Retinal pigment epithelial cell (primary cell): ENCODE data around the gene NEAT1.

Experiments
- DNase-seq: peaks from one replicate; pipeline ENCODE4 v3.0.0-alpha.2; 2010; ENCODE audit warnings: low read depth
- H3K4me3 ChIP-seq: 2 replicates; pipeline ENCODE4 v1.5.1; 2011; ENCODE audit warnings: mild to moderate bottlenecking, low read length, control low read depth, moderate library complexity
- TF ChIP-seq, protein P1 (sequence below): conservative IDR thresholded peaks from 2 replicates; pipeline ENCODE4 v1.5.1; 2011; ENCODE audit warnings: low read depth, low read length, control low read depth, inconsistent platforms

NEAT1 gene

DNA sequence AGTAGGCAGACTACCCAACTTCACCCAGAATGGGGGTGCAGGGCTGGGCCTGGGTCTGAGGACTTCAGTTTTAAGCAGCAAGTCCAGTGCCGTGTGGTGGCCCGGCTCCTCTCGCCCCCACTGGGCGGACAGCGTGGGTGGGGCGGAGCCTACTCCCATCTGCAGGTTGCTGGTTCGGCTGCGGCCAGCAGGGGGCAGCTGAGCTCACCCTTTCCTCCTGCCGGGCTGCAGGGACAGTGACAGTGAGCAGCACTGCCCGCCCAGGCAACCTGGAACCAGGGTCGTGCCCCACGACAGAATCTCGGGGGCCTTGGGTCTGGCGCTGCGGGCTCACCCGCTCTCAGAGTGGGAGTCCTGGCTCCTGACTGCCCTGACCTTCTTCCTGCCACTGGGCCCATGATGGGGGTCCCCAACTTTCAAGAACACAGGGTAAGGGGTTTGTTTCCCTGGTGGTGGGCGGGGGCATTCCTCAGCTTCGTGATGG, 6.2 kb upstream of the NEAT1 start:
- no peak for DNase-seq
- H3K4me3 ChIP-seq: peak overlapping the region; percentile 40
- TF ChIP-seq, protein P1, sequence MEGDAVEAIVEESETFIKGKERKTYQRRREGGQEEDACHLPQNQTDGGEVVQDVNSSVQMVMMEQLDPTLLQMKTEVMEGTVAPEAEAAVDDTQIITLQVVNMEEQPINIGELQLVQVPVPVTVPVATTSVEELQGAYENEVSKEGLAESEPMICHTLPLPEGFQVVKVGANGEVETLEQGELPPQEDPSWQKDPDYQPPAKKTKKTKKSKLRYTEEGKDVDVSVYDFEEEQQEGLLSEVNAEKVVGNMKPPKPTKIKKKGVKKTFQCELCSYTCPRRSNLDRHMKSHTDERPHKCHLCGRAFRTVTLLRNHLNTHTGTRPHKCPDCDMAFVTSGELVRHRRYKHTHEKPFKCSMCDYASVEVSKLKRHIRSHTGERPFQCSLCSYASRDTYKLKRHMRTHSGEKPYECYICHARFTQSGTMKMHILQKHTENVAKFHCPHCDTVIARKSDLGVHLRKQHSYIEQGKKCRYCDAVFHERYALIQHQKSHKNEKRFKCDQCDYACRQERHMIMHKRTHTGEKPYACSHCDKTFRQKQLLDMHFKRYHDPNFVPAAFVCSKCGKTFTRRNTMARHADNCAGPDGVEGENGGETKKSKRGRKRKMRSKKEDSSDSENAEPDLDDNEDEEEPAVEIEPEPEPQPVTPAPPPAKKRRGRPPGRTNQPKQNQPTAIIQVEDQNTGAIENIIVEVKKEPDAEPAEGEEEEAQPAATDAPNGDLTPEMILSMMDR: peak; percentile 95

DNA sequence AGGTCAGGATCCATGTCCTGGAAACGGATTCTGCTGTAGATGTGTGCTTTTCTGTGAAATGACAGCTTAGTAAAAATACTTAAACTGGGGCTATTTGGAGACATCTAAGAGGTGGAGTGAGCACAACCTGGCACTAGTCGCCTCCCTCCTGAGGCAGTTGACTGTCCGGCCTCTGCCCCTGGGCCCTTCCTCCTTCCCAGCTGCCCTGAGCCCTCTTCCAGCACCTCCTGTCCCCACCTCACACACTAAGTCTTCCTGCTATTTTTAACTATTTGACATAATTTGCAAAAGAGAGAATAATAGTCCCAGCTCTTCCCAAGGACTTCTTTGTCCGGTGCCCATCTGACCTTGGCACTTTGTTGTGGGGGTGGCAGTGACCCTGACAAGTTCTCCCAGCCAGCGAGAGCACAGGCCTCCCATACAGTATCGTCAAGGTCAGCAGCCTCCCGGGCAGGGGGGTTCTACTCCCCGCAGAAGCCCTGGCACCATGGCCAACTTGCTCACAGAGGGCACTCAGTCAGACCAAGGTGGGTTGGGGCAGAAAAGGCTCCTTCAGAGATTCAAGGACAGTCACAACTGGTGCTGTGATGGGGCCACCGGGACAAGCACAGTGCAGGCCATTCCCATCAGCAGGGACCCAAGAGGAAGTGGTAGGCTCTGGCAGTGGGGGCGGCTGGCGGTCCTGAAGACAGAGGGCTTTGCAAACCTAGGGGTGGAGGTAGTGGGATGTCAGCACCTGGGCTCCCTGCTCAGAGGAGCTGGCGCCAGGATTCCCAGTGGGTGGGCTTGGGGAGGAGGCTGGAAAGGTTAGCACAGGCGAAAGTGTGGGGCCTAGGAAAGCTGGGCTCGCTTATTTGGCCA, 5.5 kb upstream of the NEAT1 start:
- H3K4me3 ChIP-seq: peak overlapping the region; percentile 40
- TF ChIP-seq, protein P1: no peak

DNA sequence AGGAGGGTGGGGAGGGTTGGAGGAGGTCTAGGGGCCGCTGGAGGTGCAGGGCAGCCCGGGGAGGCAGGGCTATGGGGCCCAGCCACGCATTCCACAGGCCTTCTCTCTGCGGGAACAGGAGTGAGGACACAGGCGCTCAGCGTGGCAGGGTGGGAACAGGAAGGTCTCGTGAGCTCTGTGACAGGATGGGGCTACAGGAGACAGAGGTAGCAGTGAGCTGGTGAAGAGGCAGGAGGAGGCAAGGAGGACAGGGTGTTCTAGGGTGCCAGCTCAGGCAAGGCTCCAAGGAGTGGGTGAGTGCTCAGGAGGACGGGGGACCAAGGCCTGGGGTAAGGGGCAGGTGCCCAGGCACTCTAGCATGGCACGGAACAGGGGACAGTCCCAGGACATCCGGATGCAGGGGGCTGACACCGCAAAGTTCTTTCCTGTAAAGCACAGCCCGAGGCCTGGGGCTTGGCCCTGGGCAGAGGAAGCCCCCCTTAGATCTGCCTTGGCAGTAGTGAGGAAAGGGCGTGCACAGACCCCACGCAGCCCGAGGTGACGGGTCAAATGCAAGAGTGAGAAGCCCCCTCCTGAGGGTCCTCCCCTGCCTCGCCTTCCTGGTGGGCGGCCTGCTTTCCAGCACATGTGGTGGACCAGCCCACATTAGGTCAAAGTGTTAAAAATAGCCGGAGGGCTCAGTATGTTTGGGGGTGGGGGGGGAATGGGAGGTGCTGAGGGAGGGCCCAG, 4.7 kb upstream of the NEAT1 start:
- peak overlapping the region; percentile 6 for H3K4me3 ChIP-seq
- TF ChIP-seq, protein P1: no peak
- no peak for DNase-seq

More for the DNA sequence above, 5.5 kb upstream of the NEAT1 start:
- no peak for DNase-seq

DNA sequence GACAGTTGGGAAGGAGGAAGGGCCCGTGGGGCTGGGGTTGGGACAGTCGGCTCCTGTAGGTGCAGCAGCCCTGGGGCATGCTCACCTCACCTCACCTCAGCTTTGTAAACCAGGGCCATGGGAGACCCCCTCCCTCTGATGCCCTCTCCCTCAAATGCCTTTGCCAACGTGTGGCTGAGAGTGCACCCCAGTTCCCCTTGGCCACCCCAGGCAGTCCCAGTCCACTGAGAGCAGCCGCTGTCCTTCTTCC, 4.2 kb upstream of the NEAT1 start:
- TF ChIP-seq, protein P1: no peak
- H3K4me3 ChIP-seq: peak overlapping the region; percentile 2
- no peak for DNase-seq

DNA sequence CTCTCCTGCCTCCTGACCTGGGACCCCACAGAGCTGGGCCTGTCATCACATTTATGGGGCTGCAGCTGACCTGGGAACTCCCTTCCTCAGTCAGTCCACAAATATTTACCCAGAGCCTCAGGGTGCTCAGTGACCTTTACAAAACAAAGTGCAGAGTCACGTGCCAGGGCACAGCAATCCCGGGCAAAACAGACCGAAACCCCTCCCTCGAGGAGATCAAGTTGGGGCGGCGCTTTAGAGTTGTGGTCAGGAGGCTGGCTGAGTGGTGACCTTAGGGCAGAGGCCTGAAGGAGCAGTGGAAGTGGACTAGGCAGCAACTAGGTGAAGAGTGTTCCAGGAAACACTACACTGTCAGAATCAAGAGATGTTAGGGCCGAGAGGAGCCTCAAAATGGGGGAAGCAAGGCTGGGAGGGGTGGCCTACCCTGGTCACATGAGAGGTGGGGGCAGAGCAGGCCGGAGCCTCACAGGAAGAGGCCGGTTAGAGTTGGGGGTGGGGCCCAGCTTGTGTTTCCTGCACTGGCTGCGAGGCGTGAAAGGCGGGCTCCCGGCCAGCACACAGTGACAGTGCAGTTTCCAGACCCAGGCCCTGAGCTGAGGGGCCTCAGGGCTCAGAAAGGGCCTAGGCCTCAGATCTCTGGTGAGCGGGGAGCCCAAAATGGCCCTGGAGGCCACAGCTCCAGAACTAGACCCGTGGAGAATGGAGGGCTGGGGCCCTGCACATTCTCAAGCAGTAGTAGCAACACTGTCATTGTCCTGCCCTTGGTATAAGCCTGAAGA, 3.7 kb upstream of the NEAT1 start:
- DNase-seq: peak; percentile 89
- TF ChIP-seq, protein P1: no peak
- H3K4me3 ChIP-seq: peak overlapping the region; percentile 24

DNA sequence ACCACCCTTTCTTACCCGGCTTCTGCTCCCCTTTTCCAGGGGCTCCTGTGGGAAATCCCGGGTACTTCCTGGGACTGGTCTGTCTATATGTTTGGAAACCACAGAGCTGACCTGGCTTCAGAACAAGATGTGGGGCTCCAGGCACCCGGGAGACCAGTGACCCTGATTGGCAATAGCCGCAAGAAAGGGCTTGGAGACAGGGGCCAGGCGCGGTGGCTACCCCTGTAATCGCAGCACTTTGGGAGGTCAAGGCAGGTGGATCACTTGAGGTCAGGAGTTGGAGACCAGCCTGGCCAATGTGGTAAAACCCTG, 3.2 kb upstream of the NEAT1 start:
- H3K4me3 ChIP-seq: peak overlapping the region; percentile 24
- TF ChIP-seq, protein P1: no peak
- DNase-seq: no peak
